Glutamatergic neuron (in vitro differentiated cells): Measurements from ENCODE around the gene CCDC185. TPM values are rescaled to one million over a fixed set of nuclear protein-coding genes. Genes with fewer than 3 reads are reported as not detected.

ENCODE experiments used
- DNase-seq: peaks from one replicate; pipeline ENCODE4 v3.0.0; 2022
- H3K27ac Mint-ChIP-seq: one replicate; pipeline ENCODE4 v1.8.0; 2020; ENCODE audit warnings: mild to moderate bottlenecking, mixed read lengths, inconsistent platforms; ENCODE audit not compliant: unreplicated experiment
- H3K27me3 Mint-ChIP-seq: one replicate; pipeline ENCODE4 v1.8.0; 2020; ENCODE audit warnings: mild to moderate bottlenecking, moderate library complexity, mixed read lengths, inconsistent platforms; ENCODE audit not compliant: unreplicated experiment
- H3K36me3 Mint-ChIP-seq: one replicate; pipeline ENCODE4 v1.8.0; 2020; ENCODE audit warnings: mild to moderate bottlenecking, mixed read lengths, inconsistent platforms; ENCODE audit not compliant: unreplicated experiment
- H3K4me1 Mint-ChIP-seq: one replicate; pipeline ENCODE4 v1.8.0; 2020; ENCODE audit warnings: mild to moderate bottlenecking, low read depth, mixed read lengths, inconsistent platforms; ENCODE audit not compliant: unreplicated experiment
- H3K4me3 Mint-ChIP-seq: one replicate; pipeline ENCODE4 v1.8.0; 2020; ENCODE audit warnings: mild to moderate bottlenecking, mixed read lengths, inconsistent platforms; ENCODE audit not compliant: unreplicated experiment
- H3K9me3 Mint-ChIP-seq: one replicate; pipeline ENCODE4 v1.8.0; 2020; ENCODE audit warnings: mild to moderate bottlenecking, moderate library complexity, mixed read lengths, inconsistent platforms; ENCODE audit not compliant: unreplicated experiment
- total RNA-seq: library from RNA; stranded (reverse); fragmentation: NEBNext Ultra II Directional; extraction: Animal tissue kit (Norgen Biotek cat#: 25700); gene quantifications from one replicate; pipeline ENCODE4 v1.2.1, GENCODE V29; 2021; ENCODE audit not compliant: unreplicated experiment
- TF ChIP-seq, protein P1 (sequence below): fragments of 200-600 bp; sonication (generic); IDR thresholded peaks from one replicate; pipeline ENCODE4 v1.5.0; 2021; ENCODE audit not compliant: partially characterized antibody, unreplicated experiment

The CCDC185 gene
- total RNA-seq, 1 donor from 2014 or later = not detected

GRCh38 chr1:223364685-223365382 is 28.4 kb upstream of the CCDC185 start:
- Mint-ChIP-seq H3K36me3 (peaks cover 4% of the 10 kb centered on the region), H3K27ac (no peak overlapping the region), H3K4me3 (peak overlapping the region; percentile 75), H3K27me3 (peaks cover 14% of the 10 kb centered on the region), H3K4me1 (peaks cover 6% of the 10 kb centered on the region), H3K9me3 (no peaks in the 10 kb centered on the region)
- peak; percentile 48 for DNase-seq
- TF ChIP-seq, protein P1, sequence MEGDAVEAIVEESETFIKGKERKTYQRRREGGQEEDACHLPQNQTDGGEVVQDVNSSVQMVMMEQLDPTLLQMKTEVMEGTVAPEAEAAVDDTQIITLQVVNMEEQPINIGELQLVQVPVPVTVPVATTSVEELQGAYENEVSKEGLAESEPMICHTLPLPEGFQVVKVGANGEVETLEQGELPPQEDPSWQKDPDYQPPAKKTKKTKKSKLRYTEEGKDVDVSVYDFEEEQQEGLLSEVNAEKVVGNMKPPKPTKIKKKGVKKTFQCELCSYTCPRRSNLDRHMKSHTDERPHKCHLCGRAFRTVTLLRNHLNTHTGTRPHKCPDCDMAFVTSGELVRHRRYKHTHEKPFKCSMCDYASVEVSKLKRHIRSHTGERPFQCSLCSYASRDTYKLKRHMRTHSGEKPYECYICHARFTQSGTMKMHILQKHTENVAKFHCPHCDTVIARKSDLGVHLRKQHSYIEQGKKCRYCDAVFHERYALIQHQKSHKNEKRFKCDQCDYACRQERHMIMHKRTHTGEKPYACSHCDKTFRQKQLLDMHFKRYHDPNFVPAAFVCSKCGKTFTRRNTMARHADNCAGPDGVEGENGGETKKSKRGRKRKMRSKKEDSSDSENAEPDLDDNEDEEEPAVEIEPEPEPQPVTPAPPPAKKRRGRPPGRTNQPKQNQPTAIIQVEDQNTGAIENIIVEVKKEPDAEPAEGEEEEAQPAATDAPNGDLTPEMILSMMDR = no peak

DNA sequence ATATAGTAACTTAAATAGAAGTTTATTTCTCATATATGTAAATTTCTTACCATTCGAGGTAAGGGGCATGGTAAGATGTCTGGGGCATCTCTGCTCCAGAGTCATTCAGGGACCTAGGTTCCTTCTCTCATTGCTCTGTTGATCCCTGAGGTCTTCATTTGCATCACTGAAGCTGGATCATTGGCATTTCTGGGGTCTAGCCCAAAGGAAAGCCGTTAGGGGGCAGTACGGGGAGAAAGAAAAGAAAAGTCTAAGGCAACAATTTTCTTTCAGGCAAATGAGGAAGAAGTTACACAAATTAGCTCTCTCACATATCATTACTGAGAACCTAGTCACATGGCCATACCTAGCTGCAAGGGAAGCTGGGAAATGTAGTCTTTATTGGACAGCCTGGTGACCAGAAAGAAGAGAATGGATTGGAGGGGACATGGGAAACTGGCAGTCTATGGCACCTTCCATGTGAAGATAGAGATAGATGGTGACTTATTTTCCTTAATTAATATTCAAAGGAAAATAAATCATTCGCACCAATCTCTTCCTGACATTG is 19.1 kb upstream of the CCDC185 start:
- Mint-ChIP-seq H3K27me3 (peaks cover 3% of the 10 kb centered on the region), H3K27ac (no peak overlapping the region), H3K4me1 (no peaks in the 10 kb centered on the region), H3K9me3 (peaks cover 2% of the 10 kb centered on the region), H3K36me3 (peaks cover 5% of the 10 kb centered on the region), H3K4me3 (no peak overlapping the region)
- TF ChIP-seq, protein P1 = no peak
- no peak for DNase-seq

DNA sequence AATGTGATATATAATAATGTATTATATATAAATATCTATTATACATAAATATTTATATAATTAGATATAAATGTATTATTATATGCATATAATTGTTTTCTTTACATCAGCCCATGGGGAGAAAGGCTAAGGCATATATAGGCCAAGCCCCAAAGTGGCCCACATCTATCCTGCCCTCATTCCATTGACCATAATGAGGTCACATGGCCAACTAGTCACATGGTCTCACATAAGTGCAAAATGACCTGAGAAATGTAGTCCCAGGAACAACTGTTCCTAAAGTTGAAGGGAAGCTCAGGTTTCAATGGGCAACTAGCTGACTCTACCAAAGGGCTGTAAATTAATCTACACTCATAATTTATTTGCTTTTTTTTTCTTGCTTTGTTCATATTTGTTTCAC is 14.5 kb upstream of the CCDC185 start:
- DNase-seq = no peak
- Mint-ChIP-seq H3K36me3 (peaks cover 5% of the 10 kb centered on the region), H3K27ac (no peak overlapping the region), H3K27me3 (peaks cover 4% of the 10 kb centered on the region), H3K4me1 (no peaks in the 10 kb centered on the region), H3K4me3 (no peak overlapping the region), H3K9me3 (peaks cover 2% of the 10 kb centered on the region)
- TF ChIP-seq, protein P1 = no peak

DNA sequence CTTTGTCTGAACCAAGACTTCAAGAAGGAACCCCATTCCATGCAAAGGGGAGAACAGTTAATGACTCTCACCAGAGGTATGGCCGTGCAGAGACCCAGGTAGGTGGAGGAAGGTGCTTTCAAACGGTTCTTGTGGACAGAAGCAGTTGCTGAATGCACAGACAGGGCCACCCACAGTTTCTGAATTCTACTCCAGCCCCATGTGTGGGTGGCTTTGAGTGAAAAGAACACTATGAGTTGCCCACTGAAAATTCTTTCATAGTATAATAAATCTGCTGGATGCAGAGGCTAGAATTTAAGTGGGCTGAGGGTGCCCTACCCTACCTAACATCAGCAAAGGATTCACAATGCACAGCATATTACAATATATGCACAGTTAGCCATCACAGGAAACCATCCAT is 7.2 kb upstream of the CCDC185 start:
- TF ChIP-seq, protein P1 = no peak
- no peak overlapping the region for H3K27ac Mint-ChIP-seq

DNA sequence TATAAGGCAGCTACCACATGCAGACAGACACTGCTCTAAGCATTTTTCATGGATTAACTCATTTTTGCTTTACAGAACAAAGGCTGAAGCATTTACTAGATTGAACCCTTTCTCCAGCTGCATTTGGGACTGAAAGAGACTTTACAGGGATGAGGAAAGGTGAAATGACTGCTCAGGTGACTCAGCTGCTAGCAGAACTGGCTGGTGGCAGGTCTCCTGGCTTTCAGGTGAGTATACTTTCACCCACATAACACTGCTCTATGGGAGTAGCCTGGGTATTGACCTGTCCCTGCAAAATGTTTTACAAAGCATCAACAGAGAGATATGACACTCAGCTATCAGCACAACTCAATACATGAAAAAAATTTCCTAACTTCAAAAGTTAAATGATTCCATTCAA is 2.6 kb upstream of the CCDC185 start:
- peaks cover 3% of the 10 kb centered on the region for H3K9me3 Mint-ChIP-seq
- no peak overlapping the region for H3K27ac Mint-ChIP-seq
- no peaks in the 10 kb centered on the region for H3K4me1 Mint-ChIP-seq
- no peak overlapping the region for H3K4me3 Mint-ChIP-seq
- TF ChIP-seq, protein P1 = no peak
- DNase-seq = no peak
- H3K27me3 Mint-ChIP-seq = peaks cover 2% of the 10 kb centered on the region
- peaks cover 4% of the 10 kb centered on the region for H3K36me3 Mint-ChIP-seq

More for the DNA sequence above, 7.2 kb upstream of the CCDC185 start:
- no peaks in the 10 kb centered on the region for H3K4me1 Mint-ChIP-seq
- no peak overlapping the region for H3K4me3 Mint-ChIP-seq
- DNase-seq = no peak
- H3K9me3 Mint-ChIP-seq = no peaks in the 10 kb centered on the region
- H3K27me3 Mint-ChIP-seq = no peaks in the 10 kb centered on the region
- no peaks in the 10 kb centered on the region for H3K36me3 Mint-ChIP-seq
